NB4 (cell line): ENCODE results near the gene NUS1.
"Not testable (repeated sequence)": the region's sequence is repeated elsewhere in the genome, so short reads cannot be mapped to it uniquely, and the experiment has no call there.

ENCODE experiments used
- DNase-seq: peaks from one replicate; pipeline ENCODE4 v3.0.0; 2010; ENCODE audit warnings: low read depth
- H3K4me3 ChIP-seq: one replicate; pipeline ENCODE4 v1.5.1; 2011; ENCODE audit warnings: mild to moderate bottlenecking, low read depth, low read length, moderate library complexity
- CTCF ChIP-seq: IDR thresholded peaks from one replicate; pipeline ENCODE4 v1.5.1; 2012; ENCODE audit warnings: low read depth, low read length
- MYC ChIP-seq: IDR thresholded peaks from 2 replicates; pipeline ENCODE4 v1.6.1; 2011; ENCODE audit warnings: low read depth, low read length
- POLR2A ChIP-seq: IDR thresholded peaks from 2 replicates; pipeline ENCODE4 v1.6.1; 2011; ENCODE audit warnings: mild to moderate bottlenecking; ENCODE audit not compliant: insufficient read length; ENCODE audit errors: extremely low read depth
- TF ChIP-seq, protein P1 (sequence below): IDR thresholded peaks from 2 replicates; pipeline ENCODE4 v1.6.1; 2011; ENCODE audit warnings: low read depth, low read length

NUS1 gene

DNA sequence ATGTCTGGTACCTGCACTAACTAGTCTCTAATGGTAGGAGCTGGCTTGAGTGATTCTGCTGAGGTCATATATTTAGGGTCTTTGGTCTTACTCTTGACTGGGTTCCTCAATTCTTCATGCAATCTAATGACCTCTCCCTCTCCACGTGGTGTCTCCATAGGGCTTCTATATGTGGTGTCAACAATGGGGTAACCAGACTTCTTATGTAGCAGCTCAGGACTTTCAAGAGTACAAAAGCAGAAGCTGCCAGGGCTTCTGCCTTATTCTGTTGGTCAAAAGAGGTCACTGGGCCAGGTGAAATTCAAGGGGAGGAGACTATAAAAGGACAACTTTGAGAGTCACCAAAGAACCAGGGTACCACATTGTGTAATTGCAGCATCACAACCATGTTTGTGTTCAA is 54.3 kb downstream of the NUS1 start:
- no peak overlapping the region for H3K4me3 ChIP-seq
- TF ChIP-seq, protein P1, sequence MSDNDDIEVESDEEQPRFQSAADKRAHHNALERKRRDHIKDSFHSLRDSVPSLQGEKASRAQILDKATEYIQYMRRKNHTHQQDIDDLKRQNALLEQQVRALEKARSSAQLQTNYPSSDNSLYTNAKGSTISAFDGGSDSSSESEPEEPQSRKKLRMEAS, result no peak
- no peak for TF ChIP-seq CTCF
- TF ChIP-seq MYC, result no peak
- no peak for TF ChIP-seq POLR2A
- peak; percentile 23 for DNase-seq

GRCh38 chr6:117733341-117733740 is 58.1 kb downstream of the NUS1 start:
- H3K4me3 ChIP-seq, result no peak overlapping the region
- TF ChIP-seq, protein P1, result no peak
- TF ChIP-seq MYC (no peak), POLR2A (no peak), CTCF (no peak)
- DNase-seq, result peak; percentile 45

- TF ChIP-seq MYC (no peak), POLR2A (no peak), CTCF (no peak)
- TF ChIP-seq, protein P1, result no peak
- no peak overlapping the region for H3K4me3 ChIP-seq
- DNase-seq, result no peak
Observed at GRCh38 chr6:117739869-117740268, 64.6 kb downstream of the NUS1 start.

- no peak overlapping the region for H3K4me3 ChIP-seq
- DNase-seq, result no peak
- TF ChIP-seq CTCF, result no peak
Observed at GRCh38 chr6:117740605-117741004, 65.3 kb downstream of the NUS1 start.

GRCh38 chr6:117750675-117751074 is 75.4 kb downstream of the NUS1 start:
- not testable (repeated sequence) for H3K4me3 ChIP-seq, DNase-seq
